Hematopoietic multipotent progenitor cell treated with erythropoietin and hydrocortisone succinate and interleukin-3 and kit ligand, for 15 days (in vitro differentiated cells): ENCODE data around the gene C16orf74.

ENCODE experiments used
- DNase-seq: peaks from one replicate; pipeline ENCODE4 v3.0.0-alpha.2; 2015; ENCODE audit warnings: low spot score

Gene C16orf74

DNA sequence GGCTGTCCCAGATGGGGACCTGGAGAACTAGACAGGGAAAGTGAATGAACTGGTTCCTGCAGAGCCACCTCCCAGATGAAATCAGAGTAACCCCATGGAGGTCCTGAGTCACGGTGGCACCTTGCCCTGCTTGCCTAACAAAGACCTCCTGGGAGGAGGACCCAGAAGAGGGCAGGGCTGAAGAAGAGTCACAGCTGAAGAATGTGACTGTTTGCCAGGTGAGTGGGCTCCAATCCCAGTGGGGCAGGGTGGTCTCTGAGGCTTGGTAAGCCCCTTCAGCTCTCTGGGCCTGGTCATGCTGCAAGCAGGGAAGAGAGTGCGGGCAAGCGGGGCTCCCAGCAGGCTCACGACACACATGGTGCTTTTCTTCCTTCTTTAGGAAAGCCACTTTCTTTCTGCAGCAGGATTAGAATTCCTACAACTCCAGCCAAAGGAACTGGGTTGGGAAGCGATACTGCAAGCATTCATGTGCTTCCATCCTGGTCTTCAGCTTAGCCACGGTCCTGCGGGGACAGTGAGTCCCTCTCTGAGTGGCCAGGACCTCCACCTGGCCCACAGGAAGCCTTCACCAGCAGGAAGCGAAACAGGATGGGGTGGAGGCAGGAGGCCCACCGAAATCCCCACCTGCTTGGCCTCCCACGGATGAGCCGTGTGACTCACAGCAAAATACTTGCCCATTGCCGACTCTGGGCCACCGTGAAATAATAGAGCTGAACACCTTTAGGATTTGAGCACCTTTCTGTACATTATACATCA, 4.3 kb downstream of the C16orf74 start:
- no peak for DNase-seq

GRCh38 chr16:85738923-85739715, 11.8 kb downstream of the C16orf74 start:
- no peak for DNase-seq

DNA sequence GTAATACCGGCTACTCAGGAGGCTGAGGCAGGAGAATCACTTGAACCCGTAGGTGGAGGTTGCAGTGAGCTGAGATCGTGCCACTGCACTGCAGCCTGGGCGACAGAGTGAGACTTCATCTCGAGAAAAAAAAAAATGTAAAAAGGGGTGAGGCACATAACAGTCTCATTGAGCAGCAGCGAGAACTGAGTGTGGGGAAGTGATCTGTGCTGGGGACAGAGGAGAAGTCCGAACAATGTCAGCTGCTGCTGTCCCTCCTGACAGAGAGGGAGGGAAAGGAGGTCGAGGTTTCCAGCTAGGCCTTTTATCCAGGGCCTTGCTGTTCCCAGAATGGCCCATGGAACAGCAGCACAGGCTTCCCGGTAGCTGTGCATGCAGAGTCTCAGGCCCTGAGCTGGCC, 14.0 kb downstream of the C16orf74 start:
- no peak for DNase-seq

GRCh38 chr16:85735946-85736345, 14.9 kb downstream of the C16orf74 start:
- no peak for DNase-seq

- DNase-seq, result no peak
Observed at GRCh38 chr16:85735225-85735635, 15.7 kb downstream of the C16orf74 start.

GRCh38 chr16:85734311-85735017, 16.4 kb downstream of the C16orf74 start:
- no peak for DNase-seq

GRCh38 chr16:85733839-85734170, 17.1 kb downstream of the C16orf74 start:
- DNase-seq, result no peak

- DNase-seq, result no peak
Observed at GRCh38 chr16:85733155-85733838, 17.6 kb downstream of the C16orf74 start.

DNA sequence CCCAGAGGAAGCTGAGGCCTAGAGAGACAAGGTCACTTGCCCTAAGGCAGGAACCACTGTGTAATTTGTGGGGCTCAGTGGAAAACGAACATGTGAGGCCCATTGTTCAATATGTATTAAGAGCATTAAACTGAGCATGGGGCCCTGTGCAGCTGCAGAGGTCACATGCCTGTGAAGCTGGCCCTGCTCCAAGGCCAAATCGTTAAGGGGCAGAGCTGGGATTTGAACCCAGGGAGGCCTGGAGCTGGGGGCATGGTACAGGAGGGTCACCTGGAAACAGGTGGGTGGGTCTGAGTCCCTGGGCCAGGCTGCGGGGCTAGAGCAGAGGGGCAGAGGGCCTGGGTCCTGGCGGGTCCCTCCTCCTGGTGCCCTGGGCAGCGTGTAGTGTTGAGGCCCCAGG, 19.7 kb downstream of the C16orf74 start:
- DNase-seq, result no peak

DNA sequence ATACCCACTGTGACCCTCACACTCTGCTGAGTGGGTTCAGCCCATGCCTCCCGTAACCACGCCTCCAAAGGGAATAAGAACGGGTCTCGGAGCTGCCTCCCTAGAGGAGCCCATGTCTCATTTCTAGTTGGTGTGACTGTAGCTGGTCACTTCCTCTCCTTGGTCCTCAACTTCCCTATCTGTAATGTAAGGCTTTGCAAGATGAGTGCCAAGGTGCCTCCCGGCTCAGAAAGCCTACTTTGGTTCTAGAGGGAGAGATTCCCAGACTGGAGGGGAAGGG, 20.8 kb downstream of the C16orf74 start:
- no peak for DNase-seq

DNA sequence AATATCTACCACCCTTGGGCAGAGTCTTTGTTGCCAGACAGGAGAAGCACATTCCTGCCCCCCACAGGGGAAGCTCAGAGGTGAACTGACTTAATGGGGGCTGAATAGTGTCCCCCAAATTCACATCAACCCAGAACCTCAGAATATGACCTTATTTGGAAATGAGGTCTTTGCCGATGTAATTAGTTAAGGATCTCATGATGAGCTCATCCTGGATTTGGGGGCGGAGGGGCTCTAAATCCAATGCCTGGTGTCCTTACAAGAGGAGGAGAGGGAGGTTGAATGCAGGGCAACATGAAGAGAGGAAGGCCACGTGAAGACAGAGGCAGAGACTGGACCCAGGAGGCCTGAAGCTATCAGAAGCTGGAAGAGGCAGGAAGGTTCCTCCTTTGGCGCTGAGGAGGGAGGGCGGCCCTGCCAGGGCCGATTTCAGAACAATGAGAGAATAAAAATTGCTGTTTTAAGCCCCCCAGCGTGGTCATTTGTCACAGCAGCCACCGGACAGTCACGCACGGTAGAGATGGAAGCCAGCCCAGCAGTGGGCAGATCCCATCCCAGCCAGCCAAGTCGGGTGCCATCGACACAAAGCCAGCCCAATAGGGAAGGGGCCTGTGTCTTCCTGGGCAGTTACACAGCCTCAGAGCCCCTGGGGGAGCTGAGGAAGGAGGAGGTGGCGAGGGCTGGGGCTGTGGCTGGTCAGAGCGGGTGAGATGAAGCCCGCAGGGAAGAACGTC, 21.3 kb downstream of the C16orf74 start:
- no peak for DNase-seq

DNA sequence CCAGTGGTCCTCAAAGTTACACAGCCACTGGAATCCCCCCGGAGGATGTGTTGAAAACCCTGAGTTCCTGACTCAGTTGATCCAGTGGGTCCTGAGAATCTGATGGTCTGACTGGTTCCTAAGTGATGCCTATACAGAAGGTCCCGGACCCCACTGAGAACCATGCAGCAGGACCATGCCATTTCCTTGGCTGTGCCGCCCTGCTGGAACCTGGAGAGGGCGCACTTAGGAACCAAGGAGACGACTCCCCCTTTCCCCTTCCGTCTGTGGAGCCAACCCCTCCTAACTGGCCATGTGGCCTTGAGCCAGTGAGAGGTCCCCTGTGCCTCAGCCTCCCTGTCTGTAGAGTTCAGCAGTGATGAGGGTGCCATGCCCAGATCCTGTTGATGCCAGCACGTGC, 22.0 kb downstream of the C16orf74 start:
- no peak for DNase-seq

DNA sequence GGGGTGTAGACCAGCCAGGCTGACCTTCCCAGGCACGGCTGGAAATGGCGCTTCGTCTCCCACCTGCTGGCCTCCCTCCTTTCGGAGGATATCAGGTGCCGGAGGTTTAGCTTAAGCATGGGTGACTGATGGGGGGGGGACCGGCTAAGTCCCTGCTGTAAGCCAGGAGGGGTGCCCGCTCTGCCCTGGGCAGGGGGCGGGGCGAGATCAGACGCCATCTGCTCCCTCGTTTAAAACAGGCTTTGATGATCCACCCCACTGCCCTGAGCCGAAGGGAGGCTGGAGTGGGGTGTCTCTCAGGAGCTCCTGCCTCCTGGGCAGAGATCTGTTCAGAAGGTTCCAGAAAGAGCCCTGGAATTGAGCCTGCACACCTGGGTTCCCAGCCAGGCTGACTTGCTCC, 26.0 kb downstream of the C16orf74 start:
- DNase-seq, result no peak

DNA sequence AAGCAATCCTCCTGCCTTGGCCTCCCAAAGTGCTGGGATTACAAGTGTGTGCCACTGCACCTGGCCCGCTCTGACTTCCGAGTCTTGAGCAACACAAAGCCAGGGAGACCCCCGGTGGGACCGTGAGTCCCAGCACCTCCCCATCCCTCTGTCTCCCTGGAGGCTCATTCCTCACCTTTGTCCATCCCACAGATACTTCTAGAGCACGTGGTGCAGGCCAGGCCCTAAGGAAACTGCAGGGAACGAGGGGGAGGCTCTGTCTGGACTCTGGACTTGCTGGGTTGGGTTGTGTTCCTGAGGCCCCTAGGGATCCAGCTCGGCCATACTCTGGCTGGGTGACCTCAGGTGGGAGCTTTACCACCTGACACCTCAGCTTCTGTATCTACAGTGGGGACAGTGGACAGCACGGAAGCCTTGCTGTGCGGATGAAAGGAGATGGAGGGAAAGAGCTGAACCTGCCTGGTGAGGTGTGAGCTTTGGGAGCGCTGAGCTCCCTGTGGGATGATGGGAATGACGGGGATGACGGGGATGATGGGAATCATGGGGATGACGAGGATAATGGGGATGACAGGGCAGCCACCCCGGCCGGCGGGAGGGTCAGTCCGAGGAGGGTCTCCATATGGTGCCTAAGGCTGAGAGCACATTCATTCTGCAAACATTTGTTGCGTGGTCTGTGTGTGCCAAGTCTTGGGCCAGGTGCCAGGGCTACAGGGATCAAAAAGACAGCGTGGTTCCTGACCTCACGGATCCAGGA, 26.6 kb downstream of the C16orf74 start:
- no peak for DNase-seq

GRCh38 chr16:85722128-85722893, 28.6 kb downstream of the C16orf74 start:
- no peak for DNase-seq

DNA sequence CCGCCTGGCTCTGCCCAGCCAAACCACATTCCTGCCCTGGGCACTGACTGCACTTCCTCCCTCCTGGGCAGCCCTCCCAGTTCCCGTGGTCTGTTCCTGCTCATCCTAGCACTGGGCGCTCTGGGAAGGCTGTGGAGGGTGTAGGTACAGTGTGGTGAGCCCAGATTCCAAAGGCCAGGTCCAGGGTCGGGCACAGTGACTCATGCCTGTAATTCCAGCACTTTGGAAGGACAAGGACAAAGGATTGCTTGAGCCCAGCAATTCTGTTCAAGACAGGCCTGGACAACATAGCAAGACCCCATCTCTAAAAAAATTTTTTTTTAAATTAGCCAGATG, 30.6 kb downstream of the C16orf74 start:
- no peak for DNase-seq

DNA sequence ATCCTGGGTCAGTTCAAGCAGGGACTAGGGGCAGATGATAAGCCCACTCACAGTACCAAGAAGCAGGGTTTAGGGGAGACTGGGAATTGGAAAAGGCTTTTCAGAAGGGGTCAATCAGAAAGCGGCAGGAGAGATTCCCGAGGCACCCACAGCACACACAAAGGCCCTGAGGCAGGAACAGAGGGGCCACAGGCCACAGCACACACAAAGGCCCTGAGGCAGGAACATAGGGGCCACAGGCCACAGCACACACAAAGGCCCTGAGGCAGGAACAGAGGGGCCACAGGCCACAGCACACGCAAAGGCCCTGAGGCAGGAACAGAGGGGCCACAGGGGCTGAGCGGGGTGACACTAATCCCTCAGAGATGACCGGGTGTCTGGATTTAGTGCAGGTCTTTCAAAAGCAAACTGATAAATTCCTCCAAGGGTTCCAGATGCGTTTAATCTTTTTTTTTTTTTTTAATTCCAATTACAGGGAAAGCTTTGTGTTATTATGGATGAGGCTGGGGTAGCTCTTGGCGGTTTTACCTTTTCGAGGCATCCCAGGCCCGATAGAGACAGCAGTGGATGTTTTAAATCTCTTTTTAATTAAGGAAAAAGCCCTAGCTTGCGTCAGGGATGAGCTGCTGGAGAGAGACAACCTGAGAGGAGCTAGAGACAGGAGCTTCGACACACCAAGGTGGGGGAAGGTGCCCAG, 31.1 kb downstream of the C16orf74 start:
- no peak for DNase-seq

DNA sequence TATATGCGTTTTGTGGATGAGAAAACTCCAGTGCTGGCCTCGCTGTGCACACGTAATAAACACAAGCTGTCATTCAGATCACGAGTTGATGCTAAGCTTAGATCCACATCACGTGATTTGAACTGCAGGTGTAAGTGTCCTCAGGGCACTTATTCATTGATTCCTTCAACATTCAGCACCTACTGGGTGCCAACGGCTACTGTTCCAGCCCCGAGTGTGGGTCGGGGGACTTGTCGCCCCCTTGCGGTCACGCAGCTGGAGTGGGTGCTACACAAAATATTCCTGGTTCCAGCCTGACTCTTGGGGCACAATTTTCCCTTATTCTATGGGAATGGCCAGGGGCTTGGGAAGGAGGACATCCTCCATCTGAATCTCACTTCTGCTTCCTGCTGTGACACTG, 32.2 kb downstream of the C16orf74 start:
- peak; percentile 48 for DNase-seq

- no peak for DNase-seq
Observed at GRCh38 chr16:85718153-85718477, 32.8 kb downstream of the C16orf74 start.
